WI38 (cell line): ENCODE results near the gene OASL.

Experiments
- H3K4me3 ChIP-seq: 2 replicates; pipeline ENCODE4 v1.5.1; 2011; ENCODE audit warnings: low read depth, mild to moderate bottlenecking, control low read depth, low read length
- CTCF ChIP-seq: IDR thresholded peaks from 2 replicates; pipeline ENCODE4 v1.5.1; 2012; ENCODE audit warnings: low read depth, mild to moderate bottlenecking, control low read depth, low read length

The OASL gene

GRCh38 chr12:121064116-121064515 is 25.1 kb upstream of the OASL start:
- TF ChIP-seq CTCF = no peak
- H3K4me3 ChIP-seq = no peak overlapping the region

- no peak for TF ChIP-seq CTCF
- H3K4me3 ChIP-seq = no peak overlapping the region
These were observed 23.5 kb upstream of the OASL start for GRCh38 chr12:121062391-121063045.

GRCh38 chr12:121061831-121062230 is 22.8 kb upstream of the OASL start:
- no peak overlapping the region for H3K4me3 ChIP-seq
- no peak for TF ChIP-seq CTCF

- H3K4me3 ChIP-seq = peak overlapping the region; percentile 30
- TF ChIP-seq CTCF = peak; percentile 43
These were observed 21.3 kb upstream of the OASL start for GRCh38 chr12:121060149-121061001.

- no peak overlapping the region for H3K4me3 ChIP-seq
- TF ChIP-seq CTCF = no peak
These were observed 20.2 kb upstream of the OASL start for GRCh38 chr12:121059031-121059898.

- H3K4me3 ChIP-seq = no peak overlapping the region
- no peak for TF ChIP-seq CTCF
These were observed 18.7 kb upstream of the OASL start for GRCh38 chr12:121057794-121058193.

- H3K4me3 ChIP-seq = no peak overlapping the region
- TF ChIP-seq CTCF = no peak
These were observed 14.7 kb upstream of the OASL start for GRCh38 chr12:121053706-121054105.
